Testis (tissue), 3 donors: ENCODE results near the gene IGFLR1. TPM values are rescaled to one million over a fixed set of nuclear protein-coding genes. Genes with fewer than 3 reads are reported as not detected.

Source experiments
- DNase-seq: peaks from one replicate; pipeline ENCODE4 v3.0.0-alpha.2; 2019
- H3K27ac ChIP-seq, 2 donors: fragments of 200-600 bp; sonication (generic); one replicate each; pipeline ENCODE4 v1.5.1; 2019
- H3K27me3 ChIP-seq: fragments of 200-600 bp; sonication (generic); one replicate; pipeline ENCODE4 v1.5.1; 2019
- H3K36me3 ChIP-seq: fragments of 200-600 bp; sonication (generic); one replicate; pipeline ENCODE4 v1.5.1; 2017; ENCODE audit warnings: low read depth; ENCODE audit errors: missing control alignments
- H3K4me1 ChIP-seq: fragments of 200-600 bp; sonication (generic); one replicate; pipeline ENCODE4 v1.5.1; 2019
- H3K4me3 ChIP-seq, 2 donors: fragments of 200-600 bp; sonication (generic); one replicate each; pipeline ENCODE4 v1.5.1; 2017 to 2019
- H3K9me3 ChIP-seq: fragments of 200-600 bp; sonication (generic); one replicate; pipeline ENCODE4 v1.5.1; 2017
- CTCF ChIP-seq, 3 experiments: fragments of 450-650 bp in 2 of 3; fragments of 200-600 bp in 1 of 3; sonication (generic) in 1 of 3; IDR thresholded peaks; one replicate each; pipeline ENCODE4 v1.5.1; 2016 to 2019; ENCODE audit warnings: antibody characterized with exemption in 3 of 3, mild to moderate bottlenecking in 2 of 3, moderate library complexity in 1 of 3
- POLR2A ChIP-seq: fragments of 450-650 bp; IDR thresholded peaks from one replicate; pipeline ENCODE4 v1.6.1; 2017; ENCODE audit warnings: antibody characterized with exemption, mild to moderate bottlenecking, moderate library complexity
- WGBS, 2 donors: methylation state at CpG; one replicate each; pipeline ENCODE4 v1.1.5; 2018; 5-methylcytosine and 5-hydroxymethylcytosine counted together
- intact Hi-C: fragments of 100-400 bp; cut with DNase I; formaldehyde crosslinking; loops from one replicate; pipeline ENCODE4 v1.15.1; 2023; ENCODE audit warnings: low total_unique reads
- polyA plus RNA-seq: library from polyadenylated mRNA; stranded (reverse); fragments of 350-450 nt; fragmentation: Illumina TruSeq; extraction: RNeasy Lipid Tissue Mini Kit (QIAGEN cat#74804); gene quantifications from one replicate; pipeline ENCODE4 v1.2.3, GENCODE V29; 2014; ENCODE audit warnings: low read depth, low replicate concordance; ENCODE audit not compliant: insufficient read depth
- total RNA-seq, 2 donors: library from RNA; depleted of rRNA; stranded (reverse); fragments of >200 nt; gene quantifications; one replicate each; pipeline ENCODE4 v1.2.3, GENCODE V29; 2016

The IGFLR1 gene
- total and polyA plus RNA-seq, 3 donors from 2014 or later = 9.9 to 15.9 (median 15.7) TPM

- Histone ChIP-seq H3K36me3 (no peaks in the 10 kb centered on the region), H3K27me3 (no peaks in the 10 kb centered on the region), H3K9me3 (no peaks in the 10 kb centered on the region), H3K4me1 (peaks cover 24% of the 10 kb centered on the region), H3K27ac (peak overlapping the region; percentile 70 to 97), H3K4me3 (peak overlapping the region; percentile 88 to 92)
- intact Hi-C loops = no loop called here
- DNase-seq = no peak
- 24 to 35% methylated on average over 17 of the region's 17 CpGs for WGBS, 2 donors
- TF ChIP-seq CTCF (IDR thresholded peaks at IDR 0.05) (no peak), POLR2A (no peak)
Measured at GRCh38 chr19:35755131-35755549, 12.9 kb upstream of the IGFLR1 start.

DNA sequence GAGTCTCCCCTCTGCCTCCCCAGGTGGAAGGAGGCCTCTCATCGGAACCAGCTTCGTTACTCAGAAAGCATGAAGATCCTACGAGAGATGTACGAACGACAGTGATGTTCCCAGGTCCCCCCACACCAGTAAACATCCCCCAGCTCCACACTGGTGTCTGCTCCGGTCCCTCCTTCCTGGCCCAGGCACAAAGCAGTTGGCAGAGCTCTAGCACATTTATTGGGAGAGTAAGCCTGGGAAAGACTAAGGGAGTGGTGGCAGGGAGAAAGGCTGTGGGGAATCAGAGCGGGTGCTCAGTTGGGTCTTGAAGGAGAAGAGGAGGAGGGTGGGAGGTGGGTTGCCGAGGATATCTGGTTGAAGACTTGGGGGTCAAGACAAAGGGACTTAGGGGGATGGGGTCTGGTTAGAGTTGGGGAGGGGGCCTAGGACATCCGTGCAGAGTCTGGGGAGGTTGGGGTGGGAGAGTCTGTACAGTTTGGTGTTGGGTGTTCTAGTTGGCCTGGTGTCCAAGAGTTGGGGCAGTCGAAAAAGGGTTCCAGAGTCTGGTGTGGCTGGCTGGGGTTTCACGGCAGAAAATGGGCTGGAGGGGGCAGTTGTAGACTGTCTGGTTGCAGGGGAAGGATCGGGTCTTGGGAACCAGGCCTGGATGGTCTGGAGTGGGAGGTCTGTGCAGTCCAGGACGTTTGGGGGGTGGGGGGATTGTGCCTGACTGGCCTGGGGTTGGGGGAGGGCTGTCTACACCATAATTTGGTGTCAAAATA, 12.3 kb upstream of the IGFLR1 start:
- no peak for DNase-seq
- H3K4me3 ChIP-seq = peak overlapping the region in 1 of 2 donors; percentile 92
- H3K27ac ChIP-seq = peak overlapping the region; percentile 70 to 97
- H3K9me3 ChIP-seq = no peaks in the 10 kb centered on the region
- TF ChIP-seq POLR2A = no peak
- TF ChIP-seq CTCF (IDR thresholded peaks at IDR 0.05) = no peak
- peaks cover 24% of the 10 kb centered on the region for H3K4me1 ChIP-seq
- intact Hi-C loops = no loop called here
- H3K36me3 ChIP-seq = no peaks in the 10 kb centered on the region
- no peaks in the 10 kb centered on the region for H3K27me3 ChIP-seq
- 67 to 71% methylated on average over 13 of the region's 13 CpGs for WGBS, 2 donors

GRCh38 chr19:35753634-35754369, 11.6 kb upstream of the IGFLR1 start:
- 90 to 95% methylated on average over 20 of the region's 20 CpGs for WGBS, 2 donors
- intact Hi-C loops = no loop called here
- H3K27ac ChIP-seq = peak overlapping the region in 1 of 2 donors; percentile 97

GRCh38 chr19:35752746-35753350, 10.6 kb upstream of the IGFLR1 start:
- H3K27ac ChIP-seq = no peak overlapping the region
- WGBS, 2 donors = 82 to 92% methylated on average over 4 to 20 of the region's 20 CpGs
- intact Hi-C loops = no loop called here

More at GRCh38 chr19:35753634-35754369, 11.6 kb upstream of the IGFLR1 start:
- Histone ChIP-seq H3K9me3 (no peaks in the 10 kb centered on the region), H3K4me1 (peaks cover 25% of the 10 kb centered on the region), H3K27me3 (no peaks in the 10 kb centered on the region), H3K36me3 (no peaks in the 10 kb centered on the region), H3K4me3 (no peak overlapping the region)
- DNase-seq = no peak
- TF ChIP-seq POLR2A (no peak), CTCF (IDR thresholded peaks at IDR 0.05) (no peak)

More at GRCh38 chr19:35752746-35753350, 10.6 kb upstream of the IGFLR1 start:
- no peak for DNase-seq
- TF ChIP-seq CTCF (IDR thresholded peaks at IDR 0.05) (no peak), POLR2A (no peak)
- Histone ChIP-seq H3K4me1 (peaks cover 26% of the 10 kb centered on the region), H3K4me3 (no peak overlapping the region), H3K36me3 (no peaks in the 10 kb centered on the region), H3K27me3 (no peaks in the 10 kb centered on the region), H3K9me3 (no peaks in the 10 kb centered on the region)
